OCI-LY1 (cell line): ENCODE data around the gene CCNL2.

Experiments
- H2AFZ ChIP-seq: fragments of 200-600 bp; sonication (generic), shearing (Covaris generic); 2 replicates; pipeline ENCODE4 v1.6.0; 2014; ENCODE audit warnings: antibody characterized with exemption, mild to moderate bottlenecking, low read length
- H3F3A ChIP-seq: fragments of 200-600 bp; sonication (generic), shearing (Covaris generic); 2 replicates; pipeline ENCODE4 v1.6.0; 2014; ENCODE audit warnings: mild to moderate bottlenecking, antibody characterized with exemption, low read length, moderate library complexity; ENCODE audit not compliant: insufficient read depth
- H3K27ac ChIP-seq: fragments of 200-600 bp; sonication (generic); 2 replicates; pipeline ENCODE4 v1.5.1; 2014; ENCODE audit warnings: low read length, mixed run types, mild to moderate bottlenecking, low read depth; ENCODE audit not compliant: poor library complexity, severe bottlenecking
- H3K27me3 ChIP-seq: fragments of 200-600 bp; sonication (generic); 2 replicates; pipeline ENCODE4 v1.6.0; 2014; ENCODE audit warnings: antibody characterized with exemption, mild to moderate bottlenecking, low read length, moderate library complexity; ENCODE audit not compliant: insufficient read depth
- H3K36me3 ChIP-seq: fragments of 200-600 bp; sonication (generic); 2 replicates; pipeline ENCODE4 v1.6.1; 2014; ENCODE audit warnings: mild to moderate bottlenecking, antibody characterized with exemption, low read length, moderate library complexity, mixed read lengths; ENCODE audit not compliant: insufficient read depth
- H3K4me1 ChIP-seq: fragments of 200-600 bp; sonication (generic); 2 replicates; pipeline ENCODE4 v1.5.1; 2014; ENCODE audit warnings: mild to moderate bottlenecking, low read length, moderate library complexity; ENCODE audit not compliant: insufficient read depth, severe bottlenecking
- H3K4me2 ChIP-seq: fragments of 200-600 bp; sonication (generic), shearing (Covaris generic); 2 replicates; pipeline ENCODE4 v1.6.1; 2014; ENCODE audit warnings: low read length
- H3K4me3 ChIP-seq: fragments of 200-600 bp; sonication (generic); 2 replicates; pipeline ENCODE4 v1.5.1; 2014; ENCODE audit warnings: low read length, low read depth, mild to moderate bottlenecking, mixed read lengths; ENCODE audit not compliant: poor library complexity, severe bottlenecking
- H3K79me2 ChIP-seq: fragments of 200-600 bp; shearing (Covaris generic); 2 replicates; pipeline ENCODE4 v1.6.1; 2016; ENCODE audit warnings: mixed run types, low read length, mixed read lengths; ENCODE audit not compliant: insufficient read depth
- H3K9ac ChIP-seq: fragments of 200-600 bp; sonication (generic), shearing (Covaris generic); 2 replicates; pipeline ENCODE4 v1.6.1; 2014; ENCODE audit warnings: mild to moderate bottlenecking, low read length, mixed read lengths
- H3K9me2 ChIP-seq: fragments of 200-600 bp; sonication (generic), shearing (Covaris generic); 2 replicates; pipeline ENCODE4 v1.6.1; 2014; ENCODE audit warnings: low read depth, mild to moderate bottlenecking, low read length, mixed read lengths
- H3K9me3 ChIP-seq: fragments of 200-600 bp; shearing (Covaris generic); 2 replicates; pipeline ENCODE4 v1.6.1; 2014; ENCODE audit warnings: low read length, mixed read lengths
- H4K20me1 ChIP-seq: fragments of 200-600 bp; sonication (generic), shearing (Covaris generic); 2 replicates; pipeline ENCODE4 v1.6.0; 2016; ENCODE audit warnings: mild to moderate bottlenecking, low read length; ENCODE audit not compliant: insufficient read depth
- CTCF ChIP-seq: fragments of 200-600 bp; sonication (generic), shearing (Covaris generic); IDR thresholded peaks from 2 replicates; pipeline ENCODE4 v1.5.1; 2017; ENCODE audit warnings: mild to moderate bottlenecking, antibody characterized with exemption, low read length, moderate library complexity, mixed read lengths
- EZH2 ChIP-seq: fragments of 200-600 bp; sonication (generic), shearing (Covaris generic); IDR thresholded peaks from 2 replicates; pipeline ENCODE4 v1.8.0; 2017; ENCODE audit warnings: borderline replicate concordance, mixed run types, mild to moderate bottlenecking, antibody characterized with exemption, low read length, moderate library complexity, mixed read lengths

The CCNL2 gene

GRCh38 chr1:1361982-1362423, 37.1 kb downstream of the CCNL2 start:
- TF ChIP-seq CTCF: no peak
- no peak for TF ChIP-seq EZH2
- Histone ChIP-seq H3K9me3 (peaks cover 3% of the 10 kb centered on the region), H2AFZ (no peak overlapping the region), H3K9me2 (no peaks in the 10 kb centered on the region), H3K27me3 (peaks cover 7% of the 10 kb centered on the region; the same call in 1 of the 2 replicates), H3K9ac (no peak overlapping the region), H3K36me3 (no peaks in the 10 kb centered on the region), H3K27ac (no peak overlapping the region), H3K4me1 (peaks cover 6% of the 10 kb centered on the region), H3K4me3 (no peak overlapping the region), H3F3A (no peaks in the 10 kb centered on the region), H4K20me1 (no peaks in the 10 kb centered on the region), H3K79me2 (no peaks in the 10 kb centered on the region), H3K4me2 (no peak overlapping the region)

- H3K27me3 ChIP-seq: peaks cover 7% of the 10 kb centered on the region; the same call in 1 of the 2 replicates
- H3K9me2 ChIP-seq: no peaks in the 10 kb centered on the region
- no peaks in the 10 kb centered on the region for H4K20me1 ChIP-seq
- H3K4me2 ChIP-seq: no peak overlapping the region
- H3K9ac ChIP-seq: no peak overlapping the region
- no peaks in the 10 kb centered on the region for H3K36me3 ChIP-seq
- no peak overlapping the region for H3K4me3 ChIP-seq
- H3F3A ChIP-seq: no peaks in the 10 kb centered on the region
- H3K27ac ChIP-seq: no peak overlapping the region
- H3K9me3 ChIP-seq: peaks cover 3% of the 10 kb centered on the region
- no peak for TF ChIP-seq EZH2
- no peak for TF ChIP-seq CTCF
- no peak overlapping the region for H2AFZ ChIP-seq
- H3K4me1 ChIP-seq: peaks cover 6% of the 10 kb centered on the region
- H3K79me2 ChIP-seq: no peaks in the 10 kb centered on the region
Measured at GRCh38 chr1:1361233-1361981, 37.7 kb downstream of the CCNL2 start.

- H4K20me1 ChIP-seq: no peaks in the 10 kb centered on the region
- TF ChIP-seq EZH2 (no peak), CTCF (no peak)
- no peak overlapping the region for H3K9ac ChIP-seq
- no peaks in the 10 kb centered on the region for H3K9me3 ChIP-seq
- H3K36me3 ChIP-seq: no peaks in the 10 kb centered on the region
- H3K9me2 ChIP-seq: no peaks in the 10 kb centered on the region
- no peak overlapping the region for H3K4me3 ChIP-seq
- no peak overlapping the region for H3K27ac ChIP-seq
- H2AFZ ChIP-seq: no peak overlapping the region
- H3K27me3 ChIP-seq: peaks cover 7% of the 10 kb centered on the region; the same call in 1 of the 2 replicates
- no peaks in the 10 kb centered on the region for H3F3A ChIP-seq
- no peak overlapping the region for H3K4me2 ChIP-seq
- no peaks in the 10 kb centered on the region for H3K79me2 ChIP-seq
- H3K4me1 ChIP-seq: peaks cover 6% of the 10 kb centered on the region
Measured at GRCh38 chr1:1360506-1361169, 38.5 kb downstream of the CCNL2 start.
